ENCODE data around the gene HOGA1.
"Not testable (repeated sequence)": the region's sequence is repeated elsewhere in the genome, so short reads cannot be mapped to it uniquely, and the experiment has no call there.

GRCh38 chr10:97562329-97562728, 21.9 kb upstream of the HOGA1 start:
- TF ChIP-seq, protein P1, sequence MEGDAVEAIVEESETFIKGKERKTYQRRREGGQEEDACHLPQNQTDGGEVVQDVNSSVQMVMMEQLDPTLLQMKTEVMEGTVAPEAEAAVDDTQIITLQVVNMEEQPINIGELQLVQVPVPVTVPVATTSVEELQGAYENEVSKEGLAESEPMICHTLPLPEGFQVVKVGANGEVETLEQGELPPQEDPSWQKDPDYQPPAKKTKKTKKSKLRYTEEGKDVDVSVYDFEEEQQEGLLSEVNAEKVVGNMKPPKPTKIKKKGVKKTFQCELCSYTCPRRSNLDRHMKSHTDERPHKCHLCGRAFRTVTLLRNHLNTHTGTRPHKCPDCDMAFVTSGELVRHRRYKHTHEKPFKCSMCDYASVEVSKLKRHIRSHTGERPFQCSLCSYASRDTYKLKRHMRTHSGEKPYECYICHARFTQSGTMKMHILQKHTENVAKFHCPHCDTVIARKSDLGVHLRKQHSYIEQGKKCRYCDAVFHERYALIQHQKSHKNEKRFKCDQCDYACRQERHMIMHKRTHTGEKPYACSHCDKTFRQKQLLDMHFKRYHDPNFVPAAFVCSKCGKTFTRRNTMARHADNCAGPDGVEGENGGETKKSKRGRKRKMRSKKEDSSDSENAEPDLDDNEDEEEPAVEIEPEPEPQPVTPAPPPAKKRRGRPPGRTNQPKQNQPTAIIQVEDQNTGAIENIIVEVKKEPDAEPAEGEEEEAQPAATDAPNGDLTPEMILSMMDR (IDR thresholded peaks at IDR 0.05), result not testable (repeated sequence)
- not testable (repeated sequence) for TF ChIP-seq POLR2A (IDR thresholded peaks at IDR 0.05)
